ENCODE data around the gene CA10.

Gene CA10

GRCh38 chr17:52147431-52147830 is 11.1 kb downstream of the CA10 start:
- TF ChIP-seq REST (IDR thresholded peaks at IDR 0.05; ENCODE audit: insufficient read depth in 1 of 2, low read depth in 2 of 2, low read length in 2 of 2) (no peak), FOXP2 (optimal IDR thresholded peaks at IDR 0.05; ENCODE audit: borderline replicate concordance, extremely low read depth, extremely low read length, insufficient read depth) (no peak), SIN3A (IDR thresholded peaks at IDR 0.05; ENCODE audit: borderline replicate concordance, insufficient read depth, low read length) (no peak), TAF1 (IDR thresholded peaks at IDR 0.05; ENCODE audit: borderline replicate concordance, insufficient read depth, low read length) (no peak), POLR2AphosphoS5 (IDR thresholded peaks at IDR 0.05; ENCODE audit: low read depth, low read length) (no peak)

GRCh38 chr17:52145476-52145875 is 13.0 kb downstream of the CA10 start:
- TF ChIP-seq SIN3A (IDR thresholded peaks at IDR 0.05; ENCODE audit: borderline replicate concordance, insufficient read depth, low read length) (no peak), FOXP2 (optimal IDR thresholded peaks at IDR 0.05; ENCODE audit: borderline replicate concordance, extremely low read depth, extremely low read length, insufficient read depth) (no peak), POLR2AphosphoS5 (IDR thresholded peaks at IDR 0.05; ENCODE audit: low read depth, low read length) (no peak), TAF1 (IDR thresholded peaks at IDR 0.05; ENCODE audit: borderline replicate concordance, insufficient read depth, low read length) (no peak), REST (IDR thresholded peaks at IDR 0.05; ENCODE audit: insufficient read depth in 1 of 2, low read depth in 2 of 2, low read length in 2 of 2) (no peak)

- TF ChIP-seq FOXP2 (optimal IDR thresholded peaks at IDR 0.05; ENCODE audit: borderline replicate concordance, extremely low read depth, extremely low read length, insufficient read depth) (no peak), SIN3A (IDR thresholded peaks at IDR 0.05; ENCODE audit: borderline replicate concordance, insufficient read depth, low read length) (no peak), POLR2AphosphoS5 (IDR thresholded peaks at IDR 0.05; ENCODE audit: low read depth, low read length) (no peak), REST (IDR thresholded peaks at IDR 0.05; ENCODE audit: insufficient read depth in 1 of 2, low read depth in 2 of 2, low read length in 2 of 2) (no peak), TAF1 (IDR thresholded peaks at IDR 0.05; ENCODE audit: borderline replicate concordance, insufficient read depth, low read length) (no peak)
Observed at GRCh38 chr17:52143542-52143941, 15.0 kb downstream of the CA10 start.

- no peak for TF ChIP-seq FOXP2 (optimal IDR thresholded peaks at IDR 0.05; ENCODE audit: borderline replicate concordance, extremely low read depth, extremely low read length, insufficient read depth)
- no peak for TF ChIP-seq POLR2AphosphoS5 (IDR thresholded peaks at IDR 0.05; ENCODE audit: low read depth, low read length)
- no peak for TF ChIP-seq SIN3A (IDR thresholded peaks at IDR 0.05; ENCODE audit: borderline replicate concordance, insufficient read depth, low read length)
- no peak for TF ChIP-seq TAF1 (IDR thresholded peaks at IDR 0.05; ENCODE audit: borderline replicate concordance, insufficient read depth, low read length)
- TF ChIP-seq REST (IDR thresholded peaks at IDR 0.05; ENCODE audit: insufficient read depth in 1 of 2, low read depth in 2 of 2, low read length in 2 of 2), result no peak
Observed at GRCh38 chr17:52140601-52141000, 17.9 kb downstream of the CA10 start.

- TF ChIP-seq FOXP2 (optimal IDR thresholded peaks at IDR 0.05; ENCODE audit: borderline replicate concordance, extremely low read depth, extremely low read length, insufficient read depth) (no peak), SIN3A (IDR thresholded peaks at IDR 0.05; ENCODE audit: borderline replicate concordance, insufficient read depth, low read length) (no peak), REST (IDR thresholded peaks at IDR 0.05; ENCODE audit: insufficient read depth in 1 of 2, low read depth in 2 of 2, low read length in 2 of 2) (no peak), TAF1 (IDR thresholded peaks at IDR 0.05; ENCODE audit: borderline replicate concordance, insufficient read depth, low read length) (no peak), POLR2AphosphoS5 (IDR thresholded peaks at IDR 0.05; ENCODE audit: low read depth, low read length) (no peak)
Observed at GRCh38 chr17:52138752-52139151, 19.8 kb downstream of the CA10 start.

Data from PFSK-1 (cell line).